Measurements from ENCODE around the gene TMEM98.
"Not testable (repeated sequence)": the region's sequence is repeated elsewhere in the genome, so short reads cannot be mapped to it uniquely, and the experiment has no call there.

Gene TMEM98

DNA sequence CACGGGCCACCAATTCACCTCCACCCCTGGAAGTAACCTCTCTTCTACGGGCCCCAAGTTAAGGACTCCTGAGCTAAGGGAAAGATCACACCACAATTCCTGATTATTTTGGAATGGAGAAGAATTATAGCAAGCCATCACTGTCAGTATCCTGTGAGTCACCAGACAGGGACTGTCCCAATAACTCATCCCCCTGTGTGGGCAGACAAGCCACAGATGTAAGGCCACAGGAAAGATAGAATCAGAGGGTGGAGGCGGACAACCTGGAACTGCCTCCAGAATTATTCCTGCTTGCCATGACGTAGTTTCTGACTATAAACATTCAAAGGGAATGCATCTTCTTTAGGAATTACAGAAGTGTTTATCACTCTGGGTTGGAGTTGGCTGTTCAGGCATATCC is 45.2 kb upstream of the TMEM98 start:
- TF ChIP-seq, protein P1, sequence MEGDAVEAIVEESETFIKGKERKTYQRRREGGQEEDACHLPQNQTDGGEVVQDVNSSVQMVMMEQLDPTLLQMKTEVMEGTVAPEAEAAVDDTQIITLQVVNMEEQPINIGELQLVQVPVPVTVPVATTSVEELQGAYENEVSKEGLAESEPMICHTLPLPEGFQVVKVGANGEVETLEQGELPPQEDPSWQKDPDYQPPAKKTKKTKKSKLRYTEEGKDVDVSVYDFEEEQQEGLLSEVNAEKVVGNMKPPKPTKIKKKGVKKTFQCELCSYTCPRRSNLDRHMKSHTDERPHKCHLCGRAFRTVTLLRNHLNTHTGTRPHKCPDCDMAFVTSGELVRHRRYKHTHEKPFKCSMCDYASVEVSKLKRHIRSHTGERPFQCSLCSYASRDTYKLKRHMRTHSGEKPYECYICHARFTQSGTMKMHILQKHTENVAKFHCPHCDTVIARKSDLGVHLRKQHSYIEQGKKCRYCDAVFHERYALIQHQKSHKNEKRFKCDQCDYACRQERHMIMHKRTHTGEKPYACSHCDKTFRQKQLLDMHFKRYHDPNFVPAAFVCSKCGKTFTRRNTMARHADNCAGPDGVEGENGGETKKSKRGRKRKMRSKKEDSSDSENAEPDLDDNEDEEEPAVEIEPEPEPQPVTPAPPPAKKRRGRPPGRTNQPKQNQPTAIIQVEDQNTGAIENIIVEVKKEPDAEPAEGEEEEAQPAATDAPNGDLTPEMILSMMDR (IDR thresholded peaks at IDR 0.05; ENCODE audit: low read depth, low read length): no peak

DNA sequence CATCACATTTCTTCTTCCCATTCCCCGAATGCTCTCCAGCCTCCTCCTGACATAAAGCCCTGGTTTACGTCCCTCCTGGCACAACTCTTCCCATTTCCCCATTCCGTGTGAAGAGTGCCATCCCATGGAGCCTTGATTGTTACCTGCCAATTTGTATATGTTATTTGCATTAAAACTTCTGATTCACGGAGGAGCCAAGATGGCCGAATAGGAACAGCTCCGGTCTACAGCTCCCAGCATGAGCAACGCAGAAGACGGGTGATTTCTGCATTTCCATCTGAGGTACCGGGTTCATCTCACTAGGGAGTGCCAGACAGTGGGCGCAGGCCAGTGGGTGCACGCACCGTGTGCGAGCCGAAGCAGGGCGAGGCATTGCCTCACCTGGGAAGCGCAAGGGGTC is 41.0 kb upstream of the TMEM98 start:
- H3K4me3 ChIP-seq (ENCODE audit: low read depth, low read length): not testable (repeated sequence)

More for the DNA sequence above, 45.2 kb upstream of the TMEM98 start:
- no peak for DNase-seq
- Histone ChIP-seq H3K9me3 (no peaks in the 10 kb centered on the region), H3K36me3 (no peaks in the 10 kb centered on the region), H3K4me3 (ENCODE audit: low read depth, low read length) (no peak overlapping the region), H3K4me1 (no peaks in the 10 kb centered on the region), H3K27me3 (no peaks in the 10 kb centered on the region)

DNA sequence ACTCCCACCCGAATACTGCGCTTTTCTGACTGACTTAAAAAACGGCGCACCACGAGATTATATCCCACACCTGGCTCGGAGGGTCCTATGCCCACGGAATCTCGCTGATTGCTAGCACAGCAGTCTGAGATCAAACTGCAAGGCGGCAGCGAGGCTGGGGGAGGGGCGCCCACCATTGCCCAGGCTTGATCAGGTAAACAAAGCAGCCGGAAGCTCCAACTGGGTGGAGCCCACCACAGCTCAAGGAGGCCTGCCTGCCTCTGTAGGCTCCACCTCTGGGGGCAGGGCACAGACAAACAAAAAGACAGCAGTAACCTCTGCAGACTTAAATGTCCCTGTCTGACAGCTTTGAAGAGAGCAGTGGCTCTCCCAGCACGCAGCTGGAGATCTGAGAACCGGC is 40.5 kb upstream of the TMEM98 start:
- H3K36me3 ChIP-seq; DNase-seq; H3K4me1 ChIP-seq; H3K4me3 ChIP-seq (ENCODE audit: low read depth, low read length); H3K9me3 ChIP-seq; H3K27me3 ChIP-seq: not testable (repeated sequence)

More for the DNA sequence above, 41.0 kb upstream of the TMEM98 start:
- not testable (repeated sequence) for H3K27me3 ChIP-seq, H3K36me3 ChIP-seq, H3K4me1 ChIP-seq, DNase-seq, H3K9me3 ChIP-seq

DNA sequence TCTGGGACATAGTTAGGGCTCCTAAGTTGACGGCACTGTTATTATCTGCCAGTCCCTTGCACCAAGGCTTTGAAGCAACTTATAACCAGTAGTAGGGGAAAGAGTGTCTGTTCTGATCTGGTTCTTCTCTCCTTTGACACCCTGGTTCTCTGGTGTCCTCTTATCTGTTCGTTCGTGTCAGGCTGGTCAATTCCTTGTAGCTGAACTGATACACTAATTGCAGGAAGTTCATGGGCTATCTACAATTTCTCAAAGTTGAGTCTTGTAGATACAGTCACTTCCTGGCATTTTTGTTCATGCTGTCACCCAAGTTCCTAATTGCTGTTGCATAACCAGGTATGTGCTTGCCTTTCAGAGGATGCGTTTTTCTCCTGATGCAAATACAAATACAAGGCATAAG is 33.7 kb upstream of the TMEM98 start:
- no peaks in the 10 kb centered on the region for H3K9me3 ChIP-seq
- no peak overlapping the region for H3K4me3 ChIP-seq (ENCODE audit: low read depth, low read length)
- DNase-seq: no peak
- H3K27me3 ChIP-seq: no peaks in the 10 kb centered on the region
- no peaks in the 10 kb centered on the region for H3K36me3 ChIP-seq
- TF ChIP-seq, protein P1 (IDR thresholded peaks at IDR 0.05; ENCODE audit: low read depth, low read length): no peak
- H3K4me1 ChIP-seq: no peaks in the 10 kb centered on the region

DNA sequence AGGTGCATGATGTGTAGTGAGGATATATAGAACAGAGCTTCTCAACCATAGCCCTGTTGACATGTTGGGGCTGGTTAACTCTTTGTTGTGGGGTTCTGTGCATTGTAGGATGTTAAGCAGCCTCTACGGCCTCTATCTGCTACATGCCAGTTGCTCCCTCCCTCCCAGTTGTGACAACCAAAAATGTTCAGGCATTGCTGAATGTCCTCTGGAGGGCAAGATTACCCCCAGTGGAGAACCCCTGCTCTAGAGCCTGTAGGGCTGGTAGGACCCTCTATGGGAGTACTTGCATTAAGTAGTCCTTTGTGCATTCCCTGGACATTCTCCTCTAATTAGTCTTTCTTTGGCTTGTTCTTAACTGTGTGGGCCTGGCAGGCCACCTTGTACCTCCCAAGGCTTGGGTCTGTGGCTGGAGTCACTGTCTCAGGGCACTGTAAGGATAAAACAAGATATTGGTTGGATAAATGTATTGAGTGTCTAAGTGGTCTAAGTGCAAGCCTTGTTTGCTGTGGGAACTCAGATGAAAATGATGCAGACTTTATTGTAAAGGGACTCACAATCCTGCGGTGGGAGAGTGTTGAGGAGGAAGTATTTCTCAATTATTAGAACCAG is 31.2 kb upstream of the TMEM98 start:
- no peaks in the 10 kb centered on the region for H3K9me3 ChIP-seq
- no peak for DNase-seq
- H3K27me3 ChIP-seq: no peaks in the 10 kb centered on the region
- H3K4me3 ChIP-seq (ENCODE audit: low read depth, low read length): no peak overlapping the region
- H3K4me1 ChIP-seq: no peaks in the 10 kb centered on the region
- no peaks in the 10 kb centered on the region for H3K36me3 ChIP-seq
- TF ChIP-seq, protein P1 (IDR thresholded peaks at IDR 0.05; ENCODE audit: low read depth, low read length): no peak

DNA sequence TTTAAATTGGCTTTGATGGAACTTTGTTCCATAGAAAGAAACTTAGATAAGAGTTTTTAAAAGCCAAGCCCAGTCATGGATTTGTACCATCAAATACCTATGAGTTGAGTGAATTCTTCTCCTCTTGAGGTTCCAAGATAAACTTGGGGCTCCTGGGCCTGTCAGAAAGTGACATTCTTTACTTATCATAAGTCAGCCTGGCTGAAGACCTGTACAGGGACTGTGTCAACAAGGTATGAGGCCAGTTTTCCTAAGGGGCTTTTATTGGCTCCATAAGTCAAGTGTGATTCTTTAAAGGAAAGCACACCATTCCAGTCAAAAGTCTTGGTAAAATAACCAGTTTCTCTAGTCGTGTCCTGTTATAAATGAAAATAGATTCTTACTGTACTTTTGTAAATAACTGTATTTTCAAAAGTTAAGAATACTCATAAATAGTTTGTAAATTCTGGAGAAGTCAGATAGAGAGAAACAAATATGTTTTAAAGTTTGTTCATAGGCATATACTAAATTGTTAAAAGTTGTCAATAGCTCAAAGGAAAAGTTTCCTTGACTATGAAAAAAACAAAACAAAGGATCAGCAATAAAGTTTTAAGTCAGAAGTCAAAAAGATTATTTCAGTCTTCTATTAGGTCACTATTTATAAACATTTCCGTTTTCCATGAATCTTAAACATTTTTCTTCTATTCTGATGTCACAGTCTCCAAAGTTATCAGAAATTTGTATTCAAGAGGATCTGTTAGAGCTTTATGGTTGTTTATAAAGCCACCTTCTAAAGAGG is 28.5 kb upstream of the TMEM98 start:
- no peaks in the 10 kb centered on the region for H3K9me3 ChIP-seq
- H3K4me1 ChIP-seq: no peaks in the 10 kb centered on the region
- no peak overlapping the region for H3K4me3 ChIP-seq (ENCODE audit: low read depth, low read length)
- TF ChIP-seq, protein P1 (IDR thresholded peaks at IDR 0.05; ENCODE audit: low read depth, low read length): no peak
- no peak for DNase-seq
- H3K27me3 ChIP-seq: no peaks in the 10 kb centered on the region
- no peaks in the 10 kb centered on the region for H3K36me3 ChIP-seq

DNA sequence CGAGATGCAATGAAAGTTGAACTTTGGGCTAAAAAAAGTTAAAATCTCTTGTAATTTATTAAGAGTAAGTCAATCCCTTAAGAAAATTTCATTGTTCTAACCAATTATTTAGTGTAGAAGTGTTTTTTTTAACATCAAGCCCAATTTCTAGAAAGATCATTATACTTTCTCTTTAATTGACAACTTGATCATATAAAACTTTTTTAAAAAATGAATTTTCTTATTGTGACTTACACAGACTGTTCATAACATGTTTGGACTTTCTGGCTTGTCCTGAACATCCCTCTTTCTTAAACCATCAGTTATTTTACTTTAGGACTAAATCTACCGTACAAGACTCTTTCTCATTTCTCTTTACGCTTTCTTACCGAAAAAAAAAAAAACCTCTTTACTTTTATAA is 26.2 kb upstream of the TMEM98 start:
- Histone ChIP-seq H3K4me3 (ENCODE audit: low read depth, low read length) (no peak overlapping the region), H3K27me3 (no peaks in the 10 kb centered on the region), H3K4me1 (no peaks in the 10 kb centered on the region), H3K9me3 (no peaks in the 10 kb centered on the region), H3K36me3 (no peaks in the 10 kb centered on the region)
- no peak for DNase-seq
- TF ChIP-seq, protein P1 (IDR thresholded peaks at IDR 0.05; ENCODE audit: low read depth, low read length): no peak

All from BE2C (cell line).